BLaER1 treated with 17β-estradiol and CSF1 and Interleukin-3, amounts not matched to agents 10 nM and 100 nM (cell line): Measurements from ENCODE around the gene TTYH2.
"Not testable (repeated sequence)": the region's sequence is repeated elsewhere in the genome, so short reads cannot be mapped to it uniquely, and the experiment has no call there.

Experiments used
- H3K27ac ChIP-seq, 11 experiments: shearing (Covaris generic); formaldehyde crosslinking; 2 replicates each; pipeline ENCODE4 v1.8.1; 2022
- H3K27me3 ChIP-seq, 11 experiments: shearing (Covaris generic); formaldehyde crosslinking; 2 replicates each; pipeline ENCODE4 v1.8.1; 2022
- H3K36me3 ChIP-seq, 11 experiments: shearing (Covaris generic); formaldehyde crosslinking; 2 replicates each; pipeline ENCODE4 v1.8.1; 2022
- H3K4me1 ChIP-seq, 10 experiments: shearing (Covaris generic); formaldehyde crosslinking; 2 replicates each; pipeline ENCODE4 v1.8.1; 2022
- H3K4me2 ChIP-seq, 11 experiments: shearing (Covaris generic); formaldehyde crosslinking; 2 replicates each; pipeline ENCODE4 v1.8.1; 2022
- H3K4me3 ChIP-seq, 10 experiments: shearing (Covaris generic); formaldehyde crosslinking; 2 replicates each; pipeline ENCODE4 v1.8.1; 2022
- H3K9ac ChIP-seq, 11 experiments: shearing (Covaris generic); formaldehyde crosslinking; 2 replicates each; pipeline ENCODE4 v1.8.1; 2022
- H3K9me3 ChIP-seq, 11 experiments: shearing (Covaris generic); formaldehyde crosslinking; replicated peaks in 1 of 11; 2 replicates each; pipeline ENCODE4 v1.8.1; 2022
- H4K20me1 ChIP-seq, 11 experiments: shearing (Covaris generic); formaldehyde crosslinking; 2 replicates each; pipeline ENCODE4 v1.8.1; 2022
- Cebpa-rat ChIP-seq, 11 experiments: shearing (Covaris generic); IDR thresholded peaks; 2 replicates each; pipeline ENCODE4 v1.8.1; 2022

Gene TTYH2

DNA sequence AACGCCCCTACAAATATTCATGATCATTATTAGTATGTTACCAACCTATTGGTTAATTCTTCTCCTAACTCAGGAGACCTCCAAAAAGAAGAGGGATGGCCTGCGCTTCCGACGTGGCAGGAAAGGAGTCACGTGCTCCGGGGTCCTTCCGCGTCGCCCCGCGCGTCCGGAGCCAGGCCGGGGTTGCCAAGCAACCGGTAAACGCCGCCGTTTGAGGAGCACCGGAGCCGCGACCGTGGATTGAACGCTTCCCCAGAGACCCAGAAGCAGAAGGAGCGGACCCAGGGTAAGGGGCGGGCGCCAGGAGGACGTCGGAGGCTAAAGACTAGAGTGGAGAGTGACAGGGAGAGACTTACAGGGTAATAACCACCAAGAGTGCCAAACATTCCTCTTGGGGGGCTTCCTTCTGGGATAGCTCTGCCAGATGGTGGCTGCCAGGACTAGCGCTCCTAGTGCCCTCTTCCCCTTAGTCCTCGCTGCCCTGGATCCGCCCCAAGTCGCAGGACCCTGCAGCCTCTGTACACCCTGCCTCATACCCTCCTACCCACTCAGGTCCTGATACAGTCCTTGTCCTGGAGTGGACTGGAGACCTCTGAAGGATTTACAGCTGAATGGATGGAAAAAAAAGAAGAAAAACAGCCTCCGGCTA is 60.8 kb downstream of the TTYH2 start, which contains the start of gene DNAI2:
DNAI2 (plus strand) TSS at position 175 of the 649 bp plus-strand sequence. CDS start 7,584 bp downstream, outside the sequence.
- Histone ChIP-seq H3K9me3 (no peaks in the 10 kb centered on the region), H3K4me1 (peaks cover 35 to 57% (median 49%) of the 10 kb centered on the region in 10 experiments), H3K27ac (peak within 1 kb of the TSS in 6 of 11 experiments; percentile 6 to 85 (median 55); a peak in 6 of 22 replicates), H3K9ac (peak within 1 kb of the TSS in 7 of 11 experiments; percentile 4 to 50 (median 39); a peak in 9 of 22 replicates), H3K4me2 (peak within 1 kb of the TSS; percentile 71 to 93 (median 86)), H3K27me3 (peaks cover 0 to 30% (median 0%) of the 10 kb centered on the region in 11 experiments; a peak in 6 of 22 replicates), H3K4me3 (peak within 1 kb of the TSS; percentile 10 to 45 (median 35); a peak in 14 of 20 replicates), H3K36me3 (no peaks in the 10 kb centered on the region), H4K20me1 (no peaks in the 10 kb centered on the region)
- TF ChIP-seq Cebpa-rat (IDR thresholded peaks at IDR 0.05): no peak

DNA sequence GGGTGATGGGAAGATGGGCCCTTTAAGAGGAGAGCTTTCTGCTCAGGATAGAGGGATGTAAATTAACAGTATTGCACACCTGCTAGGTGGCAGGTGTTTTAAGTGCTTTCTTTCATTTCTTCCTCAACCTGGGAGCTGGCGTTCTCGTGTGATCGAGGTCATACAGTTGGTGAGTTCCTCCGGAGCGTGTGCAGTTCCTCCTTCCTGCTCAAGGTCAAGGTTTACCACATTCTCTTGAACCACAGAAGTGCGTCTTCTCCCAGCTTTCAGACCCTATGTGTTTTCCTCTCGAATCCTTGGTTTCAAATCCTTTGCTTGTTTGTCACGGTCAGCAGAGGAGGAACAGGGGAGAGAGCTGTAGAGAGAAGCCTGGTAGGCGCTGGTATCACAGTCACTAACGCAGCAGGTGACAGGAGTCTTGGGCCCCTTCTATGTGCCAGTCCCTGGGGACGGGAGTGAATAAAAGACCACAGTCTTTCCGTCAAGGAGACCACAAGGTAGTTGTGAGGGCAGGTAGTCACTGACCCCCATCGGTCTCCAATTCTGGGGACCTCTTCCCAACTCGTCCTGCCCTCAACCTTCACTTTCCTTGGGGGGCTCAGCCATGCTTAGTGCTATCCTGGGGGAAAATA is 61.5 kb downstream of the TTYH2 start:
- Histone ChIP-seq H3K4me2 (peak overlapping the region; percentile 71 to 93 (median 86)), H3K36me3 (no peaks in the 10 kb centered on the region)

DNA sequence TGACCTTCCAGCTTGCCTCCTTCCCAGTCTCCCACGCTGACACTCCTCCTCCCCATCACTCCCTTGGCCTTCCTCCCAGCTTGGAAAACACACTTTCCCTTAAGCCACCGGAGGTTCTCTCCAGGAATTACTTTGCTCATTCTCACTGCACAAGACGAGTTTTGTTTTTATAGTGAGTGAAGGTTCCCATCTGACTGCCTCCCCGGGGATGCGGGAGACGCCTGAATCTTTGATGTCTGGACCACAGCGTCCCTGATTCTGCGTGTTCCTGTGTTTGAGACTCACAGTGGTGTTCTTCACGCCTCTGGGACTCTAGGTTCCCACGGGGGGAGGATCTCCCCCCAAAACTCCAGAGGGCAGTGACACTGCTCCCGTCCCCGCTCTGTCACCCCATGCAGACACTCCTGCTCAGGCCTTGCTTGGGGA is 62.7 kb downstream of the TTYH2 start:
- Histone ChIP-seq H3K4me1 (peaks cover 46 to 65% (median 60%) of the 10 kb centered on the region in 10 experiments), H3K27me3 (peaks cover 0 to 30% (median 0%) of the 10 kb centered on the region in 11 experiments; a peak in 6 of 22 replicates), H3K27ac (peak overlapping the region in 7 of 11 experiments; percentile 31 to 85 (median 75); a peak in 13 of 22 replicates), H3K9ac (peak overlapping the region in 7 of 11 experiments; percentile 5 to 78 (median 61); a peak in 8 of 22 replicates), H3K36me3 (no peaks in the 10 kb centered on the region), H4K20me1 (no peaks in the 10 kb centered on the region), H3K4me2 (peak overlapping the region; percentile 71 to 93 (median 85)), H3K9me3 (no peaks in the 10 kb centered on the region), H3K4me3 (0 out of 20 replicates have a peak overlapping the region, but pooled peaks of 2 of the 10 experiments have one; percentile 2 to 4)
- TF ChIP-seq Cebpa-rat (IDR thresholded peaks at IDR 0.05): no peak

More for the DNA sequence above, 61.5 kb downstream of the TTYH2 start:
- Histone ChIP-seq H3K27me3 (peaks cover 0 to 30% (median 0%) of the 10 kb centered on the region in 11 experiments; a peak in 6 of 22 replicates), H3K9me3 (no peaks in the 10 kb centered on the region), H3K4me3 (peak overlapping the region in 4 of 10 experiments; percentile 36 to 45 (median 39); a peak in 4 of 20 replicates), H4K20me1 (no peaks in the 10 kb centered on the region), H3K9ac (peak overlapping the region in 2 of 11 experiments; percentile 46 to 78; a peak in 5 of 22 replicates), H3K4me1 (peaks cover 39 to 59% (median 52%) of the 10 kb centered on the region in 10 experiments), H3K27ac (peak overlapping the region in 4 of 11 experiments; percentile 35 to 85 (median 76); a peak in 5 of 22 replicates)
- TF ChIP-seq Cebpa-rat (IDR thresholded peaks at IDR 0.05): no peak

DNA sequence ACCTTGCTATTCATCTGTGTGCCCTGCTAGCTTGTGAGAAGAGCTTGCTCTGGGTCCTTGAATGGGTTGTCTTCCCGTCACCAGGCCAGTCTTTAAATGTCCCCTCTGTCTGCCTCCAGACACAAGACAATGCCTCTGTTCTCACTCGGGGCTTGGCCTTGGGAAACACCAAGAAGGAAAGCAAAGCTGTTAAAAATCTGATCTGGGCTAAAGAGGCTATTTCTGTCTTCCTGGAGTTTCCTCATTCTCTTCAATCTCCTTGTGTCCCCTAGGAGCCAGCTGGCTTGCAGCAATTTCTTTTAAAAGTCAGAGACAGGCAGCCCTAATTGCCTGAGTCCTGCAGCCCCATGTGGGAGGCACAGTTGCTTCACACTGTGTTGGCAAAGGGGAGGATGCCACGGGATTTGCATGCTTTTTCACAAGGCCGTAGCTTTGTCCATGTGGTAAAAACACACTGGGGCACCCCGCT is 63.2 kb downstream of the TTYH2 start:
- H4K20me1 ChIP-seq: no peaks in the 10 kb centered on the region; a peak in 1 of 22 replicates
- peak in 5 of 11 experiments; percentile 54 to 98 (median 92); a peak in 9 of 22 replicates for TF ChIP-seq Cebpa-rat (IDR thresholded peaks at IDR 0.05)
- peak overlapping the region in 7 of 11 experiments; percentile 5 to 78 (median 61); a peak in 8 of 22 replicates for H3K9ac ChIP-seq
- 0 out of 20 replicates have a peak overlapping the region, but pooled peaks of 2 of the 10 experiments have one; percentile 2 to 4 for H3K4me3 ChIP-seq
- no peaks in the 10 kb centered on the region for H3K9me3 ChIP-seq
- peak overlapping the region in 7 of 11 experiments; percentile 31 to 85 (median 75); a peak in 13 of 22 replicates for H3K27ac ChIP-seq
- H3K4me2 ChIP-seq: peak overlapping the region; percentile 71 to 93 (median 85)
- peaks cover 0 to 30% (median 0%) of the 10 kb centered on the region in 11 experiments; a peak in 6 of 22 replicates for H3K27me3 ChIP-seq
- peaks cover 47 to 62% (median 56%) of the 10 kb centered on the region in 10 experiments for H3K4me1 ChIP-seq
- H3K36me3 ChIP-seq: no peaks in the 10 kb centered on the region

DNA sequence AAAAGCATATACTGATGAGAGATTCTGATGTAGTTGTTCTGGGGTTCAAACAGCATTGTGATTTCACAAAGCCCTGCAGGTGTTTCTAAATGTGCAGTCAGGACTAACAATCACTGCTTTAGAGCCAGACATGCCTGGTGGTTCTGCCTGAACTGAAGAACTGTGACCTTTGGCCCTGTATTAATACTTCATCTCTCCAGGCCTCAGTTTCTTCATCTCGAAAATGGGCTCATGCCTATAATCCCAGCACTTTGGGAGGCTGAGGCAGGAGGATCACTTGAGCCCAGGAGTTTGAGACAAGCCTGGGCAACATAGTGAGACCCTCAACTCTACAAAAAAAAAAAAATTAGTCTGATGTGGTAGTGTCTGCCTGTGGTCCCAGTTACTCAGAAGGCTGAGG is 64.6 kb downstream of the TTYH2 start:
- TF ChIP-seq Cebpa-rat (IDR thresholded peaks at IDR 0.05): no peak
- H3K27ac ChIP-seq: peak overlapping the region in 3 of 11 experiments; percentile 75 to 85 (median 78); a peak in 3 of 22 replicates
- peak overlapping the region in 4 of 11 experiments; percentile 85 to 93 (median 89); a peak in 7 of 22 replicates for H3K4me2 ChIP-seq
- no peaks in the 10 kb centered on the region for H3K9me3 ChIP-seq
- no peaks in the 10 kb centered on the region for H3K36me3 ChIP-seq
- H3K9ac ChIP-seq: peak overlapping the region in 1 of 11 experiments; percentile 66; a peak in 1 of 22 replicates
- H3K4me3 ChIP-seq: no peak overlapping the region
- peaks cover 0 to 30% (median 0%) of the 10 kb centered on the region in 11 experiments; a peak in 6 of 22 replicates for H3K27me3 ChIP-seq
- H4K20me1 ChIP-seq: no peaks in the 10 kb centered on the region; a peak in 1 of 22 replicates
- peaks cover 60 to 71% (median 65%) of the 10 kb centered on the region in 10 experiments for H3K4me1 ChIP-seq

DNA sequence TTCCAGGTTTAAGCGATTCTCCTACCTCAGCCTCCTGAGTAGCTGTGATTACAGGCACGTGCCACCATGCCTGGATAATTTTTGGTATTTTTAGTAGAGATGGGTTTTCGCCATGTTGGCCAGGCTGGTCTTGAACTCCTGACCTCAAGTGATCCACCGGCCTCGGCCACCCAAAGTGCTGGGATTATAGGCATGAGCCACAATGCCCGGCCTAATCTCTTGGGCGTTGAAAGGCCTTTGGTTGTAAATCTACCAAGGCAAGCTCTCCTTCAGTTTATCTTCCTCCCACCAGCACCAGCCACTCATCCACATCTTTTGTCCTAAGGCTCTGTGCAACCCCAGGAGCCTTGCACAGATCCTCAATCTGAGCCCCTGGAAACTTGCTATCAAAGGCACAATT is 66.2 kb downstream of the TTYH2 start:
- H3K27me3 ChIP-seq: peaks cover 0 to 19% (median 0%) of the 10 kb centered on the region in 11 experiments; a peak in 6 of 22 replicates
- not testable (repeated sequence) for H3K4me3 ChIP-seq, H4K20me1 ChIP-seq, H3K9ac ChIP-seq, H3K9me3 ChIP-seq, H3K36me3 ChIP-seq
- peak overlapping the region in 2 of 11 experiments; percentile 11 to 38; a peak in 2 of 22 replicates for H3K27ac ChIP-seq
- peak overlapping the region in 10 of 11 experiments; percentile 3 to 66 (median 49); a peak in 17 of 22 replicates for H3K4me2 ChIP-seq
- H3K4me1 ChIP-seq: peaks cover 56 to 76% (median 71%) of the 10 kb centered on the region in 10 experiments

DNA sequence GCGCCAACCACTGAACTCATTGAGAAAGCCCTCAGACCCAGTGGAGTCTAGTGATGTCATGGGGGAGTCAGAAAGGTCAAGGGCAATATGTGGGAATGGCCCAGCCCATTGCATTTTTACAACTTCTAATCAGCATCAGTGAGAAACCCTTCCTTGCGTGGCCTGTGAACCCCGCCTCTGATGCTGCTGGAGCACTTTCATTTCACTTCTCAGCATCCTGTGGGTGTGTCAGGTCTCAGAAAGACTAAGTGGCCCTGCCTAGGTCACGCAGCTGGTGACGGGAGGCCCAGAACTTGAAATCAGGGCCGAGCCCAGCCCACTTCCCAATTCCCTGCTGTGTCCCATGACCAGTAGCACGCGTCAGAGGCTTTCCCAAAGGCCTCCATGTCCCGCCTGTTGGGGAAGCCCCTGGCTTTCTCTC is 66.7 kb downstream of the TTYH2 start:
- peak overlapping the region in 10 of 11 experiments; percentile 3 to 66 (median 49); a peak in 18 of 22 replicates for H3K4me2 ChIP-seq
- H3K27ac ChIP-seq: peak overlapping the region in 2 of 11 experiments; percentile 11 to 38; a peak in 4 of 22 replicates
- H3K9me3 ChIP-seq: no peaks in the 10 kb centered on the region
- no peak overlapping the region for H3K9ac ChIP-seq
- H3K4me3 ChIP-seq: no peak overlapping the region
- H3K36me3 ChIP-seq: no peaks in the 10 kb centered on the region
- peaks cover 56 to 76% (median 71%) of the 10 kb centered on the region in 10 experiments for H3K4me1 ChIP-seq
- no peak for TF ChIP-seq Cebpa-rat (IDR thresholded peaks at IDR 0.05)
- peaks cover 0 to 19% (median 0%) of the 10 kb centered on the region in 11 experiments; a peak in 4 of 22 replicates for H3K27me3 ChIP-seq
- H4K20me1 ChIP-seq: no peaks in the 10 kb centered on the region; a peak in 1 of 22 replicates

DNA sequence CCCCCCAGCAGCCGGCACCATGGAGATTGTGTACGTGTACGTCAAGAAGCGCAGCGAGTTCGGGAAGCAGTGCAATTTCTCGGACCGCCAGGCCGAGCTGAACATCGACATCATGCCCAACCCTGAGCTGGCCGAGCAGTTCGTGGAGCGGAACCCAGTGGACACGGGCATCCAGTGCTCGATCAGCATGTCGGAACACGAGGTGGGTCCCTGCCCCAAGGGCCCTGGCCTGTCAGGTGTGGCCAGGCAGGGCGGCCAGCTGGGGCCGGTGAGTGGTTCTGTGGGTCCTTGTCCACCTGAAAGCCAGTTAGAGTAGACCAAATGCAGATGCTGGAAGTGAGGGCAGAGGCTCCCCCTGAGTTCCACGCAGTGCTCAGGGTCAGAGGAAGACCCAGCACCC is 68.4 kb downstream of the TTYH2 start:
- Histone ChIP-seq H3K4me3 (no peak overlapping the region), H3K27ac (peak overlapping the region in 8 of 11 experiments; percentile 16 to 87 (median 71); a peak in 9 of 22 replicates), H4K20me1 (no peaks in the 10 kb centered on the region; a peak in 1 of 22 replicates), H3K9me3 (no peaks in the 10 kb centered on the region), H3K36me3 (no peaks in the 10 kb centered on the region), H3K4me1 (peaks cover 42 to 71% (median 63%) of the 10 kb centered on the region in 10 experiments), H3K4me2 (peak overlapping the region in 9 of 11 experiments; percentile 61 to 92 (median 76); a peak in 11 of 22 replicates), H3K9ac (peak overlapping the region in 1 of 11 experiments; percentile 13; a peak in 3 of 22 replicates), H3K27me3 (peaks cover 0 to 8% (median 0%) of the 10 kb centered on the region in 11 experiments; a peak in 2 of 22 replicates)
- no peak for TF ChIP-seq Cebpa-rat (IDR thresholded peaks at IDR 0.05)

DNA sequence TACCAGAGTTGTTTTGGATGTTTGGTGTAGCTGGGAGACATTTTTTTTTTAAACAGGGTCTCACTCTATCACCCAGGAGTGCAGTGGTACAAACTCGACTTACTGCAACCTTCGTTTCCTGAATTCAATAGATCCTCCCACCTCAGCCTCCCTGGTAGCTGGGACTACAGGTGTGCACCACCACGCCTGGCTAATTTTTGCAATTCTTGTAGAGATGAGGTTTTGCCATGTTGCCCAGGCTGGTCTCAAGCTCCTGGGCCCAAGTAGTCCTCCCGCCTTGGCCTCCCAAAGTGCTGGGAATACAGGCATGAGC is 68.9 kb downstream of the TTYH2 start:
- H3K27ac ChIP-seq: peak overlapping the region in 8 of 11 experiments; percentile 59 to 87 (median 71); a peak in 15 of 22 replicates
- H3K27me3 ChIP-seq, H3K36me3 ChIP-seq, H3K9me3 ChIP-seq, H3K4me3 ChIP-seq, H4K20me1 ChIP-seq: not testable (repeated sequence)
- peak overlapping the region in 3 of 11 experiments; percentile 12 to 70 (median 22); a peak in 3 of 22 replicates for H3K9ac ChIP-seq
- peaks cover 39 to 71% (median 59%) of the 10 kb centered on the region in 10 experiments for H3K4me1 ChIP-seq
- peak overlapping the region; percentile 61 to 92 (median 76) for H3K4me2 ChIP-seq
